ENCODE results near the gene LHX8.

LHX8 gene

DNA sequence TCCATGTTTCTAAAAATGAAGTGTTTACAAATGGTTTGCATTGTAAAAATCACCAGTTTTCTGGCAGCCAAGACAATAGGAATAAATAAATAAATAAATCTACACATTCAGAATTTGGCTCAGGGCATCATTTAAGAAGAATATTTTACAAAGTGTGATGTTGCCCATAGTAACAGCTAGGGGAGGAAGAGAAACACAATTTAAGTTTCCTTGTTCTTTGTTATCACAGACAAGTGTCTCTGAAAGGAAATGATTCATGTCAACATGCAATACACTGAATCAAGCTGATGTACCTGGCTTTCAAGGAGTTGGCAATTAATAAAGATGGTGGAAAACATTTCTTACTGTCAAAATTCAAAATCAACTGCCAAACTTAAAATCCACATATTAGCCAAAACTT is 74.7 kb downstream of the LHX8 start:
- no peak for DNase-seq

Data from activated gamma-delta T cell (primary cell).